ENCODE measurements around the gene CHMP3.

Gene CHMP3

DNA sequence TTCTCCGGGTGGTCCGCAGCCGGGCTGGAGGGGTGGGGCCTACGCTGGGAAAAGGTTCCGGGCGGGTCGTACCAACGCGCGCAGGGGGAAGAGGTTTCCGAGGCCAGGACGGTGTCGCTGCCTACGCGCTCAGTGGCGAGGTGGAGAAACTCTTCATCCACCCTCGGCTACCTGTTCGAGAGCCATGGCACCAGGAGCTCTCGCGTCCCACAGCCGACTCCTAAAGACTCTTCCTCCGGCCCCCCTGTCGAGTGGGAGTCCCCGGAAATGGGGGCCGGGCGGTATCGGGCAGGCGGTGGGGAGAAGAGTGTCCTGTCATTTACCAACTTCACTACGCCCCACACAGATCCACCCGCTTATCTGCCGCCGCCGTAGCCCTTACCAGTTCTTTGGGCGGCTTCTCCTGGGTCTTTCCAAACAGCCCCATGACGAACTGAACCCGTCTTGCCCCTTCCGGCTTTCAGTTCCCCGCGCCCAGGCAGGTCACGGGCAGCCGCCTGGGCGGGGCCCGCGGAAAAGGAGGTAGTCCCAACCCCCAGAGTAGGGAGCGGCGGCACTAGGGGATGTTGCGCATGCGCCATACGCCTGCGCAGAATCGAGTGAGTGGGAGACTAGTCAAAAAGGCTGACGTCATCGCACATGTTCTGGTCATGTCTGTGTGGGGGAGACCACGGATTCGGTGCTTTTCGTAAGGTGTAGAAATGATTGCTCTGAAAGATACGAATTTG lies at the start of gene CHMP3:
CHMP3 (minus strand) TSS at position 522 of the 728 bp plus-strand sequence; CDS start at position 427, 95 bp downstream.
- TF ChIP-seq GATA2 (IDR thresholded peaks at IDR 0.05; ENCODE audit: low read depth, low read length) (0 out of 2 replicates have a peak, but pooled peaks have one; percentile 27), GATA3 (IDR thresholded peaks at IDR 0.05; ENCODE audit: low read depth, low read length) (no peak)

DNA sequence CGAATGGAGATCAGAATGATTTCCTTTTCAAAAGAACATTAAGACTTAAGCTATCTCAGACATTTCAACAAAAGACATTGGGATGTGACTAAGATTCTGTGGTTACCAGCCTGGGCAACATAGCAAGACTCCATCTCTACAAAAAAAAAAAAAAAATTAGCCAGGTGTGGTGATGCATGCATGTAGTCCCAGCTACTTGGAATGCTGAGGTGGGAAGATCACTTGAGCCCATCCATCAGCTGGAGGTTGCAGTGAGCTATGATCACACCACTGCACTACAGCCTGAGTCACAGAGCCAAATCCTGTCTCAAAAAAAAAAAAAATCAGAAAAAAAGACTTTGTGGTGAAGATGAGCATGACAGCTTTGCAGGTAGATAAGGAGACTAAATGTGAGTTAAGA lies 47.6 kb upstream of the CHMP3 start:
- TF ChIP-seq GATA2 (IDR thresholded peaks at IDR 0.05; ENCODE audit: low read depth, low read length) (no peak), GATA3 (IDR thresholded peaks at IDR 0.05; ENCODE audit: low read depth, low read length) (no peak)

DNA sequence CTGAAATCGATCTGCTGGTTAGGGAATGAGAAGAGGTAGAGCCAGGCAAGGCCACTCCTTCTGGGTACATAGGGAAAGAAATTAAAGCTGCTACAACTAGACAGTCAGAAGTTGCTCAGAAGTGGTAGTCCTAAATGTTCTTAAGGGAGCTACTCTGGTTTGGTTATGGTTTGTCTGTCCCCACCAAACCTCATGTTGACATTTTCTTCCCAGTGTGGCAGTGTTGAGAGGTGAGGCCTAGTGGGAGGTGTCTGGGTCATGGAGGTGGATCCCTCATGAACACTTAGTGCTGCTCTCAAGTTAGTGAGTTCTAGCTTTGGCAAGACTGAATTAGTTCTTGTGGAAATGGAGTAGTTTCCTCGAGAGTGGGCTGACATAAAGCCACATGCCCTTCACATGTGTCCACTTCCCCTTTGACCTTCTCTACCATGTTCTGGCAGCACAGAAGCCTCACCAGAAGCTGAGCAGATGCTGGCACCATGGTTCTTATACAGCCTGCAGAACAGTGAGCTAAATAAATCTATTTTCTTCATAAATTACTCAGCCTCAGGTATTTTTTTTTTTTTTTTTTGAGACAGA lies 45.7 kb upstream of the CHMP3 start:
- no peak for TF ChIP-seq GATA2 (IDR thresholded peaks at IDR 0.05; ENCODE audit: low read depth, low read length)
- TF ChIP-seq GATA3 (IDR thresholded peaks at IDR 0.05; ENCODE audit: low read depth, low read length), result no peak

DNA sequence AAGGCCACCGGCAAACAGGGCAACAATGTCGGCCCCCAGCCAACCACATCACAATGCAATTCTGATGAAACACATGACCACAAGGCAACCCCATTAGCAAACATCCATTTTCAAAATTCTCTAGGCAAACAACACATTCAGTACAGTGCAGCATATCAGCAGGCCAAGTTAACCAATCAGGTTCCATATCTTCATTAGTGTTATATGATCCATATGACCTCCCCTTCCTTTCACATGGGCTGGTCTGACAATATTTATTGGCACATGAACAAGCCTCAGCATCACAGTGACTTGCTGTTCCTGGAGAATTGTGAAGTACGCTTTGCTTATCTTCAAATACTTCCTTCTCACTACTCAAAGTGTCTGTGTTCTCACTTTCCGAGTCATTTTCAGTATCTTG lies 40.7 kb upstream of the CHMP3 start:
- TF ChIP-seq GATA3 (IDR thresholded peaks at IDR 0.05; ENCODE audit: low read depth, low read length), result no peak
- no peak for TF ChIP-seq GATA2 (IDR thresholded peaks at IDR 0.05; ENCODE audit: low read depth, low read length)

DNA sequence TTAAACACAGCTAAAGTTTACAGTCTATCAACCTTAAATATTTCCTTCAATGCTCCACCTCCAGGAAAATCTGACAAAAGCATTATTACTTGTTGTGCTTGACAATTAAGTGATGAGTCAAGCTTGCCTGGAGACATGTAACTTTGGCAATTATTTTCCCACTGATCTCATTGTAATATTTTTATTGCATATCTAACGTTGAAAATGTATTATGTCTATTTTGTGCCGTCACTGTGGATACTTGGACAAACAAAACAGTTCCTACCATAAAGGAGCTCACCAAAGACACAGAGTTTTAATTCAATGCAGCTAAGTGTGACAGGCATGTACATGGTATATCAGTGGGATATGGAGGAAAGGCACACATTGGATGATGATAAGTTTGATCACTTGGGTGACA lies 35.7 kb upstream of the CHMP3 start:
- TF ChIP-seq GATA3 (IDR thresholded peaks at IDR 0.05; ENCODE audit: low read depth, low read length) (no peak), GATA2 (IDR thresholded peaks at IDR 0.05; ENCODE audit: low read depth, low read length) (no peak)

DNA sequence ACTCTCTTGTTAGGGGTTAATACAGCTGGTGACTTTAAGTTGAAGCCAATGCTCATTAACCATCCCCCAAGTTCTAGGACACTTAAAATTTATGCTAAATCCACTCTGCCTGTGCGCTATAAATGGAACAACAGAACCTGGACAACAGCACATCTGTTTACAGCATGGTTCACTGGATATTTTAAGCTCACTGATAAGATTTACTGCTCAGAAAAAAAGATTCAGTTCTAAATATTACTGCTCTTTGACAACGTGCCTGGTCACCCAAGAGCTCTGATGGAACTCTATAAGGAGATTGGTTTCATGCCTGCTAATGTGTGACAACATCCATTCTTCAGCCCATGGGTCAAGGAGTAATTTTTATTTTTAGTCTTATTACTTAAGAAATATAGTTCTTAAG lies 32.9 kb upstream of the CHMP3 start:
- TF ChIP-seq GATA3 (IDR thresholded peaks at IDR 0.05; ENCODE audit: low read depth, low read length) (no peak), GATA2 (IDR thresholded peaks at IDR 0.05; ENCODE audit: low read depth, low read length) (no peak)

DNA sequence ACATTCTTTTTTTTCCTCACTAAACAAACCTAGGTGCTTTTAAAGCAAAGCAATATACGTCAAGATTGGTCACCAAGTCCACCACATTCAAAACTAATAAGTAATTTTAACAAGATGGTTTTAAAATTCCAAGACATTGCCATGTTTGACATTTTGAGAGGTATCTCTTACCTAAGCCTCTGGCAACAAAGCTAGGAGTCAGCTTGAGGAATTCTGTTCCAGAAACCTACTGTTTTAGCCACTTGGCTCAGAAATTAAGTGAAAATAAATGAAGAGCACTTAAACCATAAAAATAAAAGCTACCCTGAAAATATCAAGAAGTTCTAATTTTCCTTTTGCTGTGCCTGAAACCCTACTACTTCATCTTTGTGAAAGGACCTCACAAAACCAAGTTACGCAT lies 30.0 kb upstream of the CHMP3 start:
- no peak for TF ChIP-seq GATA2 (IDR thresholded peaks at IDR 0.05; ENCODE audit: low read depth, low read length)
- no peak for TF ChIP-seq GATA3 (IDR thresholded peaks at IDR 0.05; ENCODE audit: low read depth, low read length)

DNA sequence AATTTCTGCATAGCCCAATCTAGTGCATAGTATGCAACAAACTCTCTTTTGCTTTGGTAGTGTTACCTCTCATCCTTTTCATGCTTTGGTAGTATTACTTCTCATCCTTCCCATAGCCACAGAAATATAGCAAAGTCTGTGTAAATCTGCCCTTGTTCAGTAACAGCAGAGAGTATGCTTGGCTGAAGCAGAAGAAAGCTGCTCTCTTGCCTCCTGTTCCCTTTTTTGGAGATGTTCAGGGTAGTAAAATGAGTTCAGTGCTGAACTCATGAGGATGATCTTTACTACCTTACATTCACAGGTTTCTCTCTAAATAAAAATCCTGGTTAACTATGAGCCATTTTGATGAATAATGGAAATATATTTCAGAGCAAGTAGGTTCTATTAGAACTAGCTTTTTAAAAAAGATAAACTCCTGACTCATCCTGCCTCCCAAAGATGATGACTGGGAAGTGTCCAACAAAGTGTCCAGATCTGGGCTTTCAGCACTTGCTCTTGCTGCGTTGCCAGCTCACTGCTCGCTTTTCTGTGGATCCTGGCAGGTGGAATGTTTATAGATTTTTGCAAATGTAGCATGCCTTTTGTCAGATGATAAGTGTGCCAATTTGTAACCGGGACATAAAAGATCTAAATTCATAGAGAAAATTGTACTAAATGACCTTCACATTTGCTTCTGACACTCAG lies 29.4 kb upstream of the CHMP3 start:
- TF ChIP-seq GATA2 (IDR thresholded peaks at IDR 0.05; ENCODE audit: low read depth, low read length) (no peak), GATA3 (IDR thresholded peaks at IDR 0.05; ENCODE audit: low read depth, low read length) (no peak)

DNA sequence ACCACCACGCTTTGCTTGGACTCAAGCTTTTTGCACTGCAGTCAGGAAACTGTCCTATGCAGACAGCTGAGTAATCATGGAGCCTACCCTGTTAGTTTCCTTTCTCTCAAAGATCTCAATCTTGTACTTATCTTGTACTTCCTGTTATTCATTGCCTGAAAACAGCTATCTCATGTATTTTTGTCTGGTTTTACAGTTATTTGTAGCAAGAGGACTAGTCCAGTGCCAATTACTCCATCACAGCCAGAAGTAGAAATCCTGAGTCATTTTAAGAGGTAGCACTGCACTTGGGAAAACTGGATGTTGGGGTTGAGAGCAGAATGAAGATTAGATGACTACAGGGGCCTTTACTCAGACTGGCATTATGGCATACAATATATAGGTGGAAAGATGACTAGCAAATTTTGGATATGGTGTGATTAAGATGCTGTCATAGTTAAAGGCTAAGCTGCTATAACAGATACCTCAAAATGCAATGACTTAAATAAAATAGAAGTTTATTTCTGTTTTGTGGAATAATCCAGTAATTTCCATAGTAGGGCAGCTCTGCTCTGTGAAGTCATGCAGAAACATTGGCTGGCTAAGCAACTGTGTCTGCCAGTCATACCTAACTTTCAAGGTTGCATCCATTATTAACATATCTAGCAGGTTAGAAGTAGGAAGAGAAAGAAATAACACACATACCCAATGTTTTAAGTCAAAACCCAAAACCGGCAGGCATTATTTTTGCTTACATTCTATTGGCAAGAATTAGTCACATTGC lies 21.1 kb upstream of the CHMP3 start:
- TF ChIP-seq GATA3 (IDR thresholded peaks at IDR 0.05; ENCODE audit: low read depth, low read length) (no peak), GATA2 (IDR thresholded peaks at IDR 0.05; ENCODE audit: low read depth, low read length) (no peak)

DNA sequence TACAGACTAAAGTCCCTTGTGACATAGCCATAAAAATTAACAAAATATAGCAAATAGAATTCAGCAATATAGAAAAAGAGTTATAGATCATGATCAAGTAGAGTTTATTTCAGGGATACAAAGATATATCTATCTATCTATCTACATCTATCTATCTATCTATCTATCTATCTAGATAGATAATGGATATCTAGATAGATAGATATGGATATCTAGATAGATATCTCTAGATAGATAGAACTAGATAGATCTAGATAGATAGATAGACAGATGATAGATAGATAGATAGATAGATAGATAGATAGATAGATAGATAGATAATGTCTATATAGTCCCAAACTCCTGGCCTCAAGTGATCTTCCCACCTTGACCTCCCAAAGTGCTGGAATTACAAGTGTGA lies 17.3 kb upstream of the CHMP3 start:
- TF ChIP-seq GATA3 (IDR thresholded peaks at IDR 0.05; ENCODE audit: low read depth, low read length), result no peak
- no peak for TF ChIP-seq GATA2 (IDR thresholded peaks at IDR 0.05; ENCODE audit: low read depth, low read length)

DNA sequence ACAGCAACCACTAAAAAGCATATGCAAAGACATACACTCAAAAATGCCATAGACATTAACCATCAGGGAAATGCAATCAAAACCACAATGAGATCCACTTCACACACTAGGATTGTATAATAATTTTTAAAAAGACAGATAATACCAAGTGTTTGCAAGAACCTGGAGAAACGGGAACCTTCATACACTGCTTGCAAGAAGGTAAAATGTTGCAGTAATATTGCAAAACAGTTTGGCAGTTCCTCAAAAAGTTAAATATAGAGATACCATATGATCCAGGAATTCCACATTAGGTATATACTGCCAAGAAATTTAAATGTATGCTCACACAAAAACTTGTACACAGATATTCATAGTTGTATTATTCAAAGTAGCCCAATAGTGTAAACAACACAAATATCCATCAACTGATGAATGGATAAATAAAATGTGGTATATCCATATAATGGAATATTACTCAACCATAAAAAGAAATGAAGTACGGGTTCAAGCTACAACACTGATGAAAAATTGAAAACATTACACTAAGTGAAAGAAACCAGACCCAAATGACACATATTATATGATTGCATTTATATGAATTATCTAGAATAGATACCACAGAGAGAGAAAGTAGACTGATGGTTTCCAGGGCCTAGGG lies 14.7 kb upstream of the CHMP3 start:
- TF ChIP-seq GATA3 (IDR thresholded peaks at IDR 0.05; ENCODE audit: low read depth, low read length), result no peak
- no peak for TF ChIP-seq GATA2 (IDR thresholded peaks at IDR 0.05; ENCODE audit: low read depth, low read length)

DNA sequence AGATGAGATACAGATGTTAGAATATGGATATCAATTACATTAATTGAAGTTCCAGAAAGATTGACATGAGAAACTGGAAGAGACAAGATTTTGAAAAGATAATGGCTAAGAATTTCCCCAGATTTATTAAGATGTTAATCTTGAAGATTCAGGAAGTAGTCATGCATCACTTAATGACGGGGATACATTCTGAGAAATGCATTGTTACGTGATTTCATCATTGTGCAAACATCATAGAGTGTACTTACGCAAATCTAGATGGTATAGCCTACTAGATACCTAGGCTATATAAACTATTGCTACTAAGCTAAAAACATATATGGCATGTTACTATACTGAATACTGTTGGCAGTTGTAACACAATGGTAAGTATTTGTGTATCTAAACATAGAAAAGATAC lies 6.8 kb upstream of the CHMP3 start:
- no peak for TF ChIP-seq GATA2 (IDR thresholded peaks at IDR 0.05; ENCODE audit: low read depth, low read length)
- TF ChIP-seq GATA3 (IDR thresholded peaks at IDR 0.05; ENCODE audit: low read depth, low read length), result no peak

DNA sequence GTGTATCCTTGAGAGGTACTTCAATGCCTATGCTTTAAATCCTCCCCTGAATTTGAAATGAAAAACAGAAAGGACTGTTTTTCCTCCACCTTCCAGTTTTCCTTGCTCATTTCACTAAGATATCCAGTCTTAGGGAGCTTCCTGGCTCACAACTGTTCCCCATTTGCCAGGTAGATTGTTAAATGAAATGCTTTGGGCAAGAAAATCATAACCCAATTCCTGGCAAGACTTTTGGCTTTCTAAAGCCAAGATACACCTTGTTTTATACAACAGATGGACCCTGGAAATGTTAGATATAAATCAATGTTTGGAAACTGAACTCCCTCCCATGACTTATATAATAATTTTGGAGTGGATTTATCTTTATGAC lies 3.6 kb upstream of the CHMP3 start:
- TF ChIP-seq GATA2 (IDR thresholded peaks at IDR 0.05; ENCODE audit: low read depth, low read length) (no peak), GATA3 (IDR thresholded peaks at IDR 0.05; ENCODE audit: low read depth, low read length) (no peak)
